Activated CD4-positive, alpha-beta T cell treated with anti-CD3 and anti-CD28 coated beads, Interleukin-10, Interleukin-2, amounts not matched to agents 100 ng/mL and 50 ng/mL, durations not matched to agents 16 hours and 8 hours (primary cell): ENCODE data around the gene CMPK2.
"Not testable (repeated sequence)": the region's sequence is repeated elsewhere in the genome, so short reads cannot be mapped to it uniquely, and the experiment has no call there.

Source experiments
- DNase-seq: peaks from one replicate; pipeline ENCODE4 v3.0.0-alpha.2; 2020

The CMPK2 gene

DNA sequence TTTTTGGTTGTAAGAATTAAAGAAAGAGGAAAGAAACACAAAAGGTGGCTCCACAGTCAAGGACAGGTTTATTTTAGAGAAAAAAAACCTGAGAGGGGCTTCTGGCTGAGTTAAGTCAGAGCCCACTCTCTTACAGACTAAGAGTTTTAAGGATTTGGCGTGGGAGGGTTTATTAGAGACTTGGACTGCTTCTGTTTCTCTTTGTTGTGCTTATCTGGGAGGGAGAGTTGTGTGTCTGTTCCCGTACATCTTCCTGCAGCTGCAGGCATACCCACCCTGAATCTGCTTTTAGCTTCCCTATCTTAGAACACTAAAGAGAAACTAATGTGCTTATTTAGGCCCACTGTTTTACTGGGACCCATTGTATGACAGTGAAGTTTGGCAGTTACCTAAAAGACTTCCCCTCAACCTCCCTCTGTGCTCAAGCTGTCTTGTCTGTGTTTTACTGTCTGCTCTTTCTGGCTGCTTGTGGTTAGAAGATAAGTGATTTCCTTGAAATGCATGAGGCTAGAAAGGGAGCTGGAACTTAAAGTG, 14.6 kb upstream of the CMPK2 start:
- peak; percentile 48 for DNase-seq

- no peak for DNase-seq
These were observed 13.3 kb upstream of the CMPK2 start for GRCh38 chr2:6879011-6879410.

GRCh38 chr2:6878549-6878948, 12.8 kb upstream of the CMPK2 start:
- no peak for DNase-seq

- peak; percentile 65 for DNase-seq
These were observed 11.9 kb upstream of the CMPK2 start, which contains the start of gene RSAD2 for GRCh38 chr2:6877402-6878304. RSAD2 (plus strand) TSS chr2:6877777; CDS start chr2:6877801, 24 bp downstream.

DNA sequence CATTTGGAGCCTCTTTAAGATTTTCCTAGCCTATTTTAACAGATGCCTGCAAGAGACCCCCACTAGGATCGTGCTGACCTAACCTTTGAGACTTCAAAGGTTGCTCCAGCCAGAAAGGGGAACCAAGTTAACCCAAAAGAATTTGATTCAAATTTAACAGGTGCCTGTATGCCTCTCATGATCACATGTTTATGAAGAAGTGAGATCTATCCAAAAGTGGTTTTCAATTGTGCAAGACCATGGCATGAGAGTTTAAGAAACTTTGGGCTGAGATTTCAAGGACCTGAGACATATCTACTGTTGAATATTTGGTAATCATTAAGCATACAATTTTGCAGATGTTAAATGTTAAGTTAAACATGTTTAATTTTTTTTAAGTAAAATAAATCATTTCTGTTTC, 10.6 kb upstream of the CMPK2 start:
- DNase-seq = no peak

GRCh38 chr2:6874032-6874431, 8.3 kb upstream of the CMPK2 start:
- no peak for DNase-seq

- no peak for DNase-seq
These were observed 6.7 kb upstream of the CMPK2 start for GRCh38 chr2:6872394-6872793.

- no peak for DNase-seq
These were observed 1.3 kb upstream of the CMPK2 start for GRCh38 chr2:6866982-6867381.

DNA sequence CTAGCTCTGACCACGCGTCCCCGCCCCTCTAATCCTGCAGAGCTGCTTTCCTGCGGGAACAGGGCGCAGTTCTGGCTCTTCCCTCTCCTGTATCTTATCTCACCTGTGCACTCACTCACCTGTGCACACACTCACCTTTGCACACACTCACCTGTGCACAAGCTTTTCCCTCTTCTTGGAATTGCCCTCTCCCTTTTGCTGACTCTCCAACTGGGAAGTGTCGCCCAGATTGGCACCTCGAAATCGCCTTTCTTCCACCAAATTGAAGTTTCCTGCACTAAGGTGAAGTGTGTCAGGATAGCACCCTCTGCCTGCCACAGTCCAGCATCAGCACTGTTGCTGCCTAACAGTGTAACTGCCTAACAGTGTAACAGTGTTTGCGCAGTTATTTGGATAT, 566 bp upstream of the CMPK2 start:
- peak; percentile 30 for DNase-seq

GRCh38 chr2:6864923-6865345, 773 bp downstream of the CMPK2 start:
- DNase-seq = no peak

DNA sequence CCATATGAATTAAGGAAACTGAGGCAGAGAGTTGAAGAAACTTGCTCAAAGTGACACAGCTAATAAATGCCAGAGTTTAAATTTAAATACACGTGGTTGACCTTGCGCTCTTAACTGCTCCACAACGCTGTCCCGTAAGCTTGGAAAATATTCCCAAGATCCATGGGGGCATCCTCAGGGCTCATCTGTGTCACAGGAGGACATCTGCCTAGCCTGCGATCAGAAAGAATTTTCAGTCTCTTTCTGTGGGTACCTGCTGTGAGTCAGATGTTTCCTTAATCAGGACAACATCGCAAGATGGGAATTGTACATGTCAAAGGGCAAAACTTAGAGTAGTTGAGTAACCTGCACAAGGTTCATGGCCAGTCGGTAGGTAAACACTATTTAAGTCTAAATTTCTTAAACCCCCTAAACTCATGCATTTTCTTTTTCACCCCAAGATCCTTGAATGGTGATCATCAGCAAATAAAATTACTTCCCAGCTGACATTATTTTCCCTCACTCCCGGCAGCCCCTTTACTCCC, 1.4 kb downstream of the CMPK2 start:
- DNase-seq = no peak

GRCh38 chr2:6863792-6864191, 1.9 kb downstream of the CMPK2 start:
- DNase-seq = no peak

- no peak for DNase-seq
These were observed 5.4 kb downstream of the CMPK2 start for GRCh38 chr2:6860296-6860695.

DNA sequence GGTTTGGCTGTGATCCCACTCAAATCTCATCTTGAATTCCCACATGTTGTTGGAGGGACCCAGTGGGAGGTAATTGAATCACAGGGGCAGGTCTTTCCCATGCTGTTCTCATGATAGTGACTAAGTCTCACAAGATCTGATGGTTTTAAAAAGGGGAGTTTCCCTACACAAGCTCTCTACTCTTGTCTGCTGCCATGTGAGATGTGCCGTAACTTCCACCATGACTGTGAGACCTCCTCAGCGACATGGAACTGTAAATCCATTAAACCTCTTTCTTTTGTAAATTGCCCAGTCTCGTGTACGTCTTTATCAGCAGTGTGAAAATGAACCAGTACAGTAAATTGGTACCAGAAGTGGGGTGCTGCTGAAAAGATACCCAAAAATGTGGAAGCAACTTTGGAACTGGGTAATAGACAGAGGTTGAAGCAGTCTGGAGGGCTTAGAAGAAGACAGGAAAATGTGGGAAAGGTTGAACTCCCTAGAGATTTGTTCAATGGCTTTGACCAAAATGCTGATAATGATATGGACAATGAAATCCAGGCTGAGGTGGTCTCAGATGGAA, 7.2 kb downstream of the CMPK2 start:
- not testable (repeated sequence) for DNase-seq

GRCh38 chr2:6856548-6856920, 9.2 kb downstream of the CMPK2 start:
- no peak for DNase-seq

DNA sequence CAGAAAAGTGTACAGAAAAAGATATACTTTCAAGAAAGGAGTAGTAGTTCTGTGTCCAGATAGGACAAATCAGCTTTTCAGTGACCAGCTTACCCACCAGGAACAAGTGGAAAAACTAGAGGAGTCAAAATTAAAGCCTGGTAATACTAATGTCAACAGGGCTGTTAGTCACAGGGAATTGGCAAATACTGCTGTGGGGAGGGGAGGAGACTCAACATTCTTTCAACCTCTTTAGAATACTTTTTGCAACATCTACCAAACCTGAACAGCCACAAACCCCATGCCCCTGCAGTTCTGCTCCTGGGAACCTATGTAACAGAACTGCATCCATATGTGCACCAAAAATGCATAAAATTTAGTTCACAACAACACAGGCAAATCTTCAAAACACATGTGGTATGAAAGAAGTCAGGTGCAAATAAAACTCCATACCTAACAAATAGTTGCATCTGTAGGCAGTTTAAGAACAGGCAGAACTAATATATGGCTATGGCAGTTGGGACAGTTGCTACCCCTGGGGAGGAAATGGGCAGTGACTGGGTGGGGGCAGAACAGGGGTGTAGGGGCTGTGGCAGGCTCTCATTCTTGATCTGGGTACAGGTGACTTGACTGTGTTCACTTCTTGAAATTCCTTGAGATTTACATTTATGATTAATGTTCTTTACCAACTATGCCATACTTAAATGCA, 9.7 kb downstream of the CMPK2 start:
- DNase-seq = no peak

DNA sequence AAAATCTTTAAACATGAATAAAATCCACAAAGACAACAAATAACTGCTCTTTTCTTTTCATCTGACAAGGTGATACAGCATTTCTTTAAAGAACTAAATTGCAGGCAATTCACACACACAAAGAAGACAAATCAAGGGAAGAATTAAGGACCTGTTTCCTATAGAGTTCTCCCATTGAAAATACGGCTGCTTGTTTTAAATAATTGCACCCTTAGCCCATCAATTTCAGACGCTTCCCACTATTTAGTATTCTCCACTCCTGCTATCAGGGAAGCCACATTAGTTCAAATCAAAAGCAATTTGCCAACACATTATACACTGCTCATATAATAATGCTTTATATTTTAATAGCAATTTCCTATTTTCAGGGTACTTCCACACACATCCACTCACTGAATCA, 11.3 kb downstream of the CMPK2 start:
- DNase-seq = no peak

DNA sequence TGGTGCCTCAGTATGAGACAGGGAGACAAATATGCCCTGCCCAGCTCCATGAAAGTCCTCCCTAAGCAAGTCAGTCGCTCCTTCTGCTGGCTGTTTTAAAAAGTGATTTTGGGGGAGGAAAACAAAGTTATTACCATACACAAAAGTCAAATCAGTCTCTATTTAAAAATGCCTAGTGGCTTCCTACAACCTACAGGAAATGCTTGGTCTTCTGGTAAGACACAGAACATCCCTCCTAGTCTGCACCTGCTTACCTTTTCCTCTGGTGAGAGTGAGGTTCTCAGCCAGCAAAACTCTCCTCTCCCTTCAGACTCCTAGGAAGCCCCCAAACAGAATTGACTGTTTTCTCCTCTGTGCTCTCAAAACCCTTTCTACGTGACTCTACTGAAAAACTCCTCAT, 13.5 kb downstream of the CMPK2 start:
- no peak for DNase-seq

GRCh38 chr2:6846967-6847681, 18.6 kb downstream of the CMPK2 start:
- DNase-seq = no peak

- DNase-seq = no peak
These were observed 19.2 kb downstream of the CMPK2 start for GRCh38 chr2:6846540-6846939.

- no peak for DNase-seq
These were observed 19.8 kb downstream of the CMPK2 start for GRCh38 chr2:6845903-6846302.

DNA sequence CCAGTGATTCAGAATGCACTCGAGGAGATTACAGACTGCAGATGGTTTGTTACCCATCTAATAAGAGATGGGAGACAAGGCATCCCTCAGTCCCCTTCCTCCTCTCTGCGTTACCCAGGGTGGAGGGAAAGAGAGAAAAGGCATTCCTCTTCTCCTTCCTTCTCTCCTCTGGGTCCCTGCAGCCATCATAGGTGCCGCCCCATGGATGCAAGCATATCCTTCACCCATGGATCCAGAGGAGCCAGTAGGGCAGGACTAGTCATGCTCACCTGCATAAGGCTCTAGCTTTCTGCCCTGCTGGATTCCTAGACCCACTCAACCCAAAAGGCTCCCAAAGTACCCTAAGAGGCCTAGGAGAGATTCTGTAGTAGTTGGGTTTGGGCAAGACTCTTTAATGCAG, 20.4 kb downstream of the CMPK2 start:
- no peak for DNase-seq
